ENCODE data around the gene NAA40. TPM values are rescaled to one million over a fixed set of nuclear protein-coding genes. Genes with fewer than 3 reads are reported as not detected.

Gene NAA40
- total and polyA plus RNA-seq, 2 of the 13 experiments (the other 11 are each of a cell fraction or from before 2014, with no cell fraction given) = 11.1 to 17.9 TPM

DNA sequence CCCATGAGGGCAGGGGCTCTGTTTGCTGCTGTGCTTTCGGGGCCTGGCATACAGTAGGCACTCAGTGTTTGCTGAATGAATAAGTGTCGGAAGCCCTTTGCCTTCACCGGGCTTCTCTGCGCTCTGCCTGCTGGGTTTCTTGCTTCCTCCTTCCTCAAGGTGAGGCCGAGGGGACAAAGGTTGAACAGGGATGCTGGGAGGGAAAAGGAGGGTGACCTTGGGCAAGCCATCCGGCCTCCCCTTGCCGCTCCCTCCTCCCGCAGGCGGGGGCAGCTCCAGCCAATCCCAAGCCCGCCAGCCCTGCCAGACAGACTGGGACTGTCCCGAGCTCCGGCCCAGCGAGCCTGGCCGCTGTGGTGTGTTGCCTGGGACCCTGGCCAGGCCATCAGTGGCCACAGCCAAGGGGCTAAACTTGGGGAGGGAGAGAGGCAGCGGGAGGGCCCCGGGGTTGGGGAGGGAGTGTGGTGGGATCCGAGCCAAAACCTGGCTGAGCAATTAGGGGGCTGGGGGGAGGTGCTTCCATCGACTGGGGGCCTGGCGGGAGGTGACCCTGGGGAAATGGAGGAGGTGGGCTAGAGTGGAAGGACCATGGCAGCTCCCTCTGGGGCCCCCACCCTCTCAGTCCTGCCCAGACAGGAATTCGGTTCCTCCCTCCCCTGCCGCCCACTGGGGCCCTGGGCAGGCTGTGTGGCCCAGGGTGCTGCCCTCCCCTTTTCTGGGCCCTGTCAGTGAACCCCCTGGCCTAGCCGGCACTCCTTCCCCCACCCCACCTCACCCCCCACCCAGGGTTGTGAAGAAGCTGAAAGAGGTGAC, 18.5 kb upstream of the NAA40 start (continued):
- TF ChIP-seq, protein P1, sequence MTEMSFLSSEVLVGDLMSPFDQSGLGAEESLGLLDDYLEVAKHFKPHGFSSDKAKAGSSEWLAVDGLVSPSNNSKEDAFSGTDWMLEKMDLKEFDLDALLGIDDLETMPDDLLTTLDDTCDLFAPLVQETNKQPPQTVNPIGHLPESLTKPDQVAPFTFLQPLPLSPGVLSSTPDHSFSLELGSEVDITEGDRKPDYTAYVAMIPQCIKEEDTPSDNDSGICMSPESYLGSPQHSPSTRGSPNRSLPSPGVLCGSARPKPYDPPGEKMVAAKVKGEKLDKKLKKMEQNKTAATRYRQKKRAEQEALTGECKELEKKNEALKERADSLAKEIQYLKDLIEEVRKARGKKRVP (CRISPR knock-in tag; IDR thresholded peaks at IDR 0.05) = no peak
- TF ChIP-seq, protein P2, sequence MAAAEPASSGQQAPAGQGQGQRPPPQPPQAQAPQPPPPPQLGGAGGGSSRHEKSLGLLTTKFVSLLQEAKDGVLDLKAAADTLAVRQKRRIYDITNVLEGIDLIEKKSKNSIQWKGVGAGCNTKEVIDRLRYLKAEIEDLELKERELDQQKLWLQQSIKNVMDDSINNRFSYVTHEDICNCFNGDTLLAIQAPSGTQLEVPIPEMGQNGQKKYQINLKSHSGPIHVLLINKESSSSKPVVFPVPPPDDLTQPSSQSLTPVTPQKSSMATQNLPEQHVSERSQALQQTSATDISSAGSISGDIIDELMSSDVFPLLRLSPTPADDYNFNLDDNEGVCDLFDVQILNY (CRISPR knock-in tag; conservative IDR thresholded peaks at IDR 0.05) = no peak
- TF ChIP-seq NRL (CRISPR knock-in tag; IDR thresholded peaks at IDR 0.05; ENCODE audit: borderline replicate concordance) (peak; percentile 48; the same call in 1 of the 2 replicates), ZNF296 (CRISPR knock-in tag; conservative IDR thresholded peaks at IDR 0.05) (no peak), HOXA7 (CRISPR knock-in tag; IDR thresholded peaks at IDR 0.05) (no peak), HOXD1 (CRISPR knock-in tag; IDR thresholded peaks at IDR 0.05) (peak; percentile 34; the same call in 1 of the 2 replicates), WIZ (CRISPR knock-in tag; IDR thresholded peaks at IDR 0.05) (no peak), ZSCAN30 (CRISPR knock-in tag; IDR thresholded peaks at IDR 0.05) (no peak; the same call in 1 of the 2 replicates), ZNF329 (CRISPR knock-in tag; IDR thresholded peaks at IDR 0.05; ENCODE audit: low read depth) (no peak), IRF2 (CRISPR knock-in tag; IDR thresholded peaks at IDR 0.05) (peak; percentile 57; the same call in 1 of the 2 replicates), ZNF501 (CRISPR knock-in tag; IDR thresholded peaks at IDR 0.05) (peak; percentile 62; the same call in 1 of the 2 replicates), NFKBIZ (CRISPR knock-in tag; IDR thresholded peaks at IDR 0.05) (no peak), FOSL1 (CRISPR knock-in tag; IDR thresholded peaks at IDR 0.05; ENCODE audit: borderline replicate concordance) (no peak), ZFP1 (CRISPR knock-in tag; IDR thresholded peaks at IDR 0.05) (no peak), STAT5B (CRISPR knock-in tag; IDR thresholded peaks at IDR 0.05) (no peak)
- TF ChIP-seq, protein P3, sequence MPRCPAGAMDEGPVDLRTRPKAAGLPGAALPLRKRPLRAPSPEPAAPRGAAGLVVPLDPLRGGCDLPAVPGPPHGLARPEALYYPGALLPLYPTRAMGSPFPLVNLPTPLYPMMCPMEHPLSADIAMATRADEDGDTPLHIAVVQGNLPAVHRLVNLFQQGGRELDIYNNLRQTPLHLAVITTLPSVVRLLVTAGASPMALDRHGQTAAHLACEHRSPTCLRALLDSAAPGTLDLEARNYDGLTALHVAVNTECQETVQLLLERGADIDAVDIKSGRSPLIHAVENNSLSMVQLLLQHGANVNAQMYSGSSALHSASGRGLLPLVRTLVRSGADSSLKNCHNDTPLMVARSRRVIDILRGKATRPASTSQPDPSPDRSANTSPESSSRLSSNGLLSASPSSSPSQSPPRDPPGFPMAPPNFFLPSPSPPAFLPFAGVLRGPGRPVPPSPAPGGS (CRISPR knock-in tag; IDR thresholded peaks at IDR 0.05) = peak; percentile 19; the same call in 1 of the 2 replicates
- TF ChIP-seq, protein P4, sequence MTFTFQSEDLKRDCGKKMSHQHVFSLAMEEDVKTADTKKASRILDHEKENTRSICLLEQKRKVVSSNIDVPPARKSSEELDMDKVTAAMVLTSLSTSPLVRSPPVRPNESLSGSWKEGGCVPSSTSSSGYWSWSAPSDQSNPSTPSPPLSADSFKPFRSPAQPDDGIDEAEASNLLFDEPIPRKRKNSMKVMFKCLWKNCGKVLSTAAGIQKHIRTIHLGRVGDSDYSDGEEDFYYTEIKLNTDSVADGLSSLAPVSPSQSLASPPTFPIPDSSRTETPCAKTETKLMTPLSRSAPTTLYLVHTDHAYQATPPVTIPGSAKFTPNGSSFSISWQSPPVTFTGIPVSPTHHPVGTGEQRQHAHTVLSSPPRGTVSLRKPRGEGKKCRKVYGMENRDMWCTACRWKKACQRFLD (CRISPR knock-in tag; IDR thresholded peaks at IDR 0.05; ENCODE audit: borderline replicate concordance) = no peak; the same call in 1 of the 2 replicates
- TF ChIP-seq, protein P5, sequence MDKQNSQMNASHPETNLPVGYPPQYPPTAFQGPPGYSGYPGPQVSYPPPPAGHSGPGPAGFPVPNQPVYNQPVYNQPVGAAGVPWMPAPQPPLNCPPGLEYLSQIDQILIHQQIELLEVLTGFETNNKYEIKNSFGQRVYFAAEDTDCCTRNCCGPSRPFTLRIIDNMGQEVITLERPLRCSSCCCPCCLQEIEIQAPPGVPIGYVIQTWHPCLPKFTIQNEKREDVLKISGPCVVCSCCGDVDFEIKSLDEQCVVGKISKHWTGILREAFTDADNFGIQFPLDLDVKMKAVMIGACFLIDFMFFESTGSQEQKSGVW (CRISPR knock-in tag; IDR thresholded peaks at IDR 0.05; ENCODE audit: borderline replicate concordance) = no peak
- TF ChIP-seq, protein P6, sequence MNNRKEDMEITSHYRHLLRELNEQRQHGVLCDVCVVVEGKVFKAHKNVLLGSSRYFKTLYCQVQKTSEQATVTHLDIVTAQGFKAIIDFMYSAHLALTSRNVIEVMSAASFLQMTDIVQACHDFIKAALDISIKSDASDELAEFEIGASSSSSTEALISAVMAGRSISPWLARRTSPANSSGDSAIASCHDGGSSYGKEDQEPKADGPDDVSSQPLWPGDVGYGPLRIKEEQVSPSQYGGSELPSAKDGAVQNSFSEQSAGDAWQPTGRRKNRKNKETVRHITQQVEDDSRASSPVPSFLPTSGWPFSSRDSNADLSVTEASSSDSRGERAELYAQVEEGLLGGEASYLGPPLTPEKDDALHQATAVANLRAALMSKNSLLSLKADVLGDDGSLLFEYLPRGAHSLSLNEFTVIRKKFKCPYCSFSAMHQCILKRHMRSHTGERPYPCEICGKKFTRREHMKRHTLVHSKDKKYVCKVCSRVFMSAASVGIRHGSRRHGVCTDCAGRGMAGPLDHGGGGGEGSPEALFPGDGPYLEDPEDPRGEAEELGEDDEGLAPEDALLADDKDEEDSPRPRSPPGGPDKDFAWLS (CRISPR knock-in tag; IDR thresholded peaks at IDR 0.05; ENCODE audit: borderline replicate concordance) = no peak
- TF ChIP-seq, protein P7, sequence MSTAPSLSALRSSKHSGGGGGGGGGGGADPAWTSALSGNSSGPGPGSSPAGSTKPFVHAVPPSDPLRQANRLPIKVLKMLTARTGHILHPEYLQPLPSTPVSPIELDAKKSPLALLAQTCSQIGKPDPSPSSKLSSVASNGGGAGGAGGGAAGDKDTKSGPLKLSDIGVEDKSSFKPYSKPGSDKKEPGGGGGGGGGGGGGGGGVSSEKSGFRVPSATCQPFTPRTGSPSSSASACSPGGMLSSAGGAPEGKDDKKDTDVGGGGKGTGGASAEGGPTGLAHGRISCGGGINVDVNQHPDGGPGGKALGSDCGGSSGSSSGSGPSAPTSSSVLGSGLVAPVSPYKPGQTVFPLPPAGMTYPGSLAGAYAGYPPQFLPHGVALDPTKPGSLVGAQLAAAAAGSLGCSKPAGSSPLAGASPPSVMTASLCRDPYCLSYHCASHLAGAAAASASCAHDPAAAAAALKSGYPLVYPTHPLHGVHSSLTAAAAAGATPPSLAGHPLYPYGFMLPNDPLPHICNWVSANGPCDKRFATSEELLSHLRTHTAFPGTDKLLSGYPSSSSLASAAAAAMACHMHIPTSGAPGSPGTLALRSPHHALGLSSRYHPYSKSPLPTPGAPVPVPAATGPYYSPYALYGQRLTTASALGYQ (CRISPR knock-in tag; IDR thresholded peaks at IDR 0.05) = no peak
